ENCODE data around the gene LCN10. TPM values are rescaled to one million over a fixed set of nuclear protein-coding genes. Genes with fewer than 3 reads are reported as not detected.
"Not testable (repeated sequence)": the region's sequence is repeated elsewhere in the genome, so short reads cannot be mapped to it uniquely, and the experiment has no call there.

LCN10 gene
- polyA plus RNA-seq, 4 donors, result 0.56 to 1.5 (median 1.2) TPM

DNA sequence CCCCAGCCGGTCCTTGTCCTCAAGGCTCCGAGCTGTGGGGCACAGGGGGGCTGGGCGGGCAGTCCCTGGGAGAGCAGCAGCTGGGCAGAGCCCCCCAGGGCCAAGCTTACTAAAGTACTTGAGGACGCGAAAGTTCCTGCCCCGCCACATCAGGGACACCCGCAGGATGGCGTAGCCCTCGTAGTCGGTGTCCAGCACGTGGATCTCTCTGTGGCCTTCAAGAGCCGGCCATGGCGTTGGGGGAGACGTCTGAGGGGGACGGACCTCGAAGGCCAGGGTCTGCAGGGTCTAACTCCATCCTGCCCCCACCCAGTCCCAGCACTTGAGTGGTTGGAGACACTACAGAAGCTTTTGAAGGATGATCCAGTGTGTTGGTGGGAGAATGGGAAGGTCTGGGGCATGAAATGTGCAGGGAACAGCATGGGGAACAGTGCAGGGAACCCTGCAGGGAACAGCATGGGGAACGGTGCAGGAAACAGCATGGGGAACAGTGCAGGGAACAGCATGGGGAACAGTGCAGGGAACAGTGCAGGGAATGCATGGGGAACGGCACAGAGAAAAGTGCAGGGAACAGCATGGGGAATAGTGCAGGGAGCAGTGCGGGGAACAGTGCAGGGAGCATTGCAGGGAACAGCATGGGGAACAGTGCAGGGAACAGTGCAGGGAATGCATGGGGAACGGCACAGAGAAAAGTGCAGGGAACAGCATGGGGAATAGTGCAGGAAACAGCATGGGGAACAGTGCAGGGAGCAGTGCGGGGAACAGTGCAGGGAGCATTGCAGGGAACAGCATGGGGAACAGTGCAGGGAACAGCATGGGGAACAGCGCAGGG, 12.8 kb upstream of the LCN10 start:
- not testable (repeated sequence) for DNase-seq (ENCODE audit: low read depth in 4 of 4, low spot score in 3 of 4)

DNA sequence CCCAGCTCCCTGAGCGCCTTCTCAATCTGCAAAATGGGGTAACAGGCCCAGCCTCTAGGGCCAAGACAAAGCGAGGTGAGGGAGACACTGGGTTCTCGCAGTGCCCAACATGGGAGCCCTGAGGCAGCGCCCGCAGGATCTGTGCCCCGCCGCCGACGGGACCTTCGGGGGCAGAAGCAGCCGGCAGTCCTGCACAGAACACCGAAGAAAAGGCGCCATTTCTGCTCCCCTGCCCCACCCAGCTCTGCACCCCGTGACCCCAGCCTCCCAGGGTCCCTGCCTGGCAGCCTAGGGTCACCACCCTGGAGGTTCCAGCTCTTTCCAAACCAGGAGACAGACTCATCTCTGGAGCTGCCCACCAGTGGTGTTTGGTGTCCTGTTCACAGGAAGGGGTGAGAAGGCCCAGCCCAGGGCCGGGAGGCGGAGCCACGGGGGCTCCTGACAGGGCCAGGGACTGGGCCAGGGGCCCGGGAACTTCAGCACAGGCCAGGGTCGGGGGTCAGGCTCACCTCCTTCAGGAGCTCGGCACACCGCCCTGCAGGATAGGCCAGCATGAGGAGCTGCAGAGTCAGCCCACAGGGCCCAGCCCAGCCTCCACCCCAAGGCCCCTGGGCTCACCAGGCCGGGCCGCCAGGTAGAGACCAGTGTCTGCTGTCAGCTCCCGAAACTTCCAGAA, 12.0 kb upstream of the LCN10 start:
- no peak for DNase-seq (ENCODE audit: low read depth in 4 of 4, low spot score in 3 of 4)

DNA sequence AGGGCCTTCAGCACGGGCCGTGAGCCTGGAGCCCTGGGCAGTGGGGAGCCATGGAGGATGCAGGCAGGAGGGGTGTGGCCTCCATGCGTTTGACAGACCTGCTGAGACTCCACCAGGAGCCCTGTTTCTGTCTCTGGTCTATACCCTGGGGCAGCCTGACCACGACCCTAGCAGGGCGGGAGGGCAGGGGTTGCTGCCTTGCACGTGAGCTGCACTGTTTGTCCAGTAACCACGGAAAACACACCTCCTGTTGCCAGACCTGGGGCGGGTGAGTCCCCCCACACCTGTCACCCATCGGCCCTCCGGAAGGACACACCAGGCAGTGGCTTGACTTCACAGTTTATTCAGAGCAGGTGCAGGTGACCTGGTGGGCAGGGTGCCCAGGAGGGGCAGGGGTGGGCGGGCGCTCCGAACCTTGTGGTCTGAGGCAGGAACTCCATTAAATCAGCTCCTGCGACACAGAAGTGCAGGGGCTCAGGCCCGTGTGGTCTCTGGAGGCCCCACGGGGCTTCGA, 11.4 kb upstream of the LCN10 start:
- DNase-seq (ENCODE audit: low read depth in 4 of 4, low spot score in 3 of 4), result no peak

DNA sequence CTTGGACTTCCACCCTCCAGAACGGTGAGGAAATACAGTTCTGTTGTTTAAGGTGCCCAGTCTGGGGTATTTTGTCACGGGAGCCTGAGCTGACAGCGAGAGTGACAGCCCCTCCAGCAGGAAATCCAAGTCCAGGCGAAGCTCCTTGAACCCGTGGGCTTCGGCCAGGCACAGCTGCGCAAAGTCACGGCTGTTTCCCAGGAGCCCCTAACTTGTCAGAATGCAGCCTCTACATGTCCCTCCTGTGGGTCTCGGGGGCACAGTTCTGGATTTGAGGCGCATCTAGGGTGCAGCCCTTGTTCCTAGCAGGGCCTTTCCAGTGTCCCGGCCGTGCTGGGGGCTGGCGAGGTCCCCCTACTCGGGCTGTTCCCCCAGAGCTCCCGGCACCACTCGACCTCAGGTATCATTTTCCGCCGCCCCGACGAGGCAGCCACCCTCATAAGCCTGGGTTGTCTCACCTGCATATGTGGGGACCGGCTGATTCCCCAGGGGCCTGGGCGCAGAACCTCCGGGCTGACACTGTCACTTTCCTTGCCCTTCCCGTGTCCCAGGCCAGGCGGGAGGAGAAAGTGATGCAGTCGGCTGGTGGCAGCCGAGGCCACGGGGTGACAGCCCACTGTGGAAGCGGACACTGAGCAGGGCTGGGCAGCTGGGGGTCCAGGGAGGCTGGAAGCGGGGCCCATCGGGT, 10.8 kb upstream of the LCN10 start:
- DNase-seq (ENCODE audit: low read depth in 4 of 4, low spot score in 3 of 4), result no peak

DNA sequence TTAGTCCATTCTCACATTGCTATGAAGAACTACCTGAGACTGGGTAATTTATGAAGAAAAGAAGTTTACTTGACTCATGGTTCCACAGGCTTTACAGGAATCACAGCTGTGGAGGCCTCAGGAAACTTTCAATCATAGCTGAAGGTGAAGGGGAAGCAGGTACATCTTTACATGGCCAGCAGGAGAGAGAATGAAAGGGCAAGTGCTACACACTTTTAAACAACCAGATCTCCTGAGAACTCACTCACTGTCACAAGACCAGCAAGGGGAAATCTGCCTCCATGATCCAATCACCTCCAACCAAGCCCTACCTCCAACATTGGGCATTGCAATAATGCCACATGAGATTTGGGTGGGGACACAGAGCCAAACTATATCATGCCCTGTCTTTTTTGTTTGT, 9.1 kb upstream of the LCN10 start:
- DNase-seq (ENCODE audit: low read depth in 4 of 4, low spot score in 3 of 4), result no peak

DNA sequence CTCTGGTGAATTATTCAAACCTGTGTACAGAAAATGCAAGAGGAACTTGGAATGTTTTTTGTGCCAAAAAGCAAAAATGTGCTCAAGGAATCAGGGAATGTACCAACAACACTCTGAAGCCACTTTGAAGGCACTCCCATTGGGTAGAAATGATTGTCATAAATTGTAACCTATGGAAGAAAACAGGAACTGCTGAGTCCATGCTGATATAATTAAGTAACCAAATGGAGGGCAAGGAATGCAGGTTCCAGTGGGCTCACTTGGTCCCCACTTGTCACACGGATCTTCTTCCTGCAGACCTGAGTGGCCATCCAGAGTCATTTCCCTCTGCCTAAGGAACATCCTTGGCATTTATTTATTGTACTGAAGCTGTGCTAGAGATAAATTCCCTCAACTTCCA, 8.5 kb upstream of the LCN10 start:
- no peak for DNase-seq (ENCODE audit: low read depth in 4 of 4, low spot score in 3 of 4)

DNA sequence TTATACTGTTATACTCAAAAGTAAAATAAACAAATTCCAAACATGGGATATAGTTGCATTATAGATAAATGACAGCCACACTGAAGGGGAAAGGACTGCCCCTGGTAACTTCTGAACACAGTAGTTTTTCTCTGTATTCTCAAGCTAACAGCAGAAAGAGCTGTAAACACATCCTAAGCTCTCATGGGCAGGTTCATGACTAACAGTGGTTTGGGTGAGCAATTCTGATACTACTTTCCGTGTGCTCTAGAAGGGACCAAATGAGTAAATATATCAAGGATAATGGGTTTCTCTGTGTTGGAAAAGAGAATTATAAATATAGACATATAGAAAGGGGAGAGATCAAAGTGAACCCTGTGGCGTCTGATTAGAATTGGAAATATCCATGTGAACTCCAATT, 7.8 kb upstream of the LCN10 start:
- no peak for DNase-seq (ENCODE audit: low read depth in 4 of 4, low spot score in 3 of 4)

DNA sequence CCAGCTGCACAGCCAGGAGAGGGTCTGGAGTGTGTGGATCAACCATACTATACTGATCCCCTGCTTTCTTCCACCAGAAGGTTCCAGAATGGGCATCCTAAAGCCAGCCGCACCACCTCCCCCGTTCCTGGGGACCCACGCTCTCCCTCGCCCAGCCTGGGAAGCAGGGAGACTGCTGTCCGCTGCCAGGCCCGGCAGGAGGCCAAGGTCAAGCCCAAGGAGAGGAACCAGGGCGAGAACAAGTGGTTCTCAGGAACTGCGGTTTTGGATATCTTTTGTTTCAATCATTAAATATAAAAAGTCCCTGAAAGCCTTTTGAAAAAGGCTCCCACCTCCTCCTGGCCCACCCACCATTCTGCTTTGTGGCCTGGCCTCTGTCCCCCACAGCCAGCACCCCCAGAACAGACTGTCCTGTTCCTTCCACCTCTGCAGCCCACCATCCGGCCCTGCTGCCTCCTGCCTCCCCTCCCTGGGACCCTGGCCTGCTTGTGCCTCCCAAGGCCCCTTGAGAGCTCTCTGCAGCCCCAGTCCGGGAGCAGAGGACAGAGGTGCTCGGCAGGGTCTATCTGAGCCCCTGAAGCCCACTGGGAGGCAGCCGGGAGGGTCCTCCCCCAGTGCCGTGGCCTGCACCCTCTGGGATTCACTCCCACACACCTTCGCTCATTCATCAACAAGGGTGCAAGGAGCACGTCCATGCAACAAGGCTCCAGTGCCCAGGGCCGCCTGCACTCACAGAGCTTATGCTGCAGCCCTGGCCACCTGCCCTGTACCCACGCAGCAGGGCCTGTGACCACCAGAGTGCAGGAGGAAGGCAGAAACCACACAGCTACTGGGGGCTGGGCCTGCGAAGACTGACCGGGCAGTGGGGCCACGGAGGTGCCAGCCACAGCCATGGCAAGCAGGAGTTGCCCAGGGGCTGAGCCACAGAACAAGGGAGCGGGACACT, 6.2 kb upstream of the LCN10 start:
- no peak for DNase-seq (ENCODE audit: low read depth in 4 of 4, low spot score in 3 of 4)

DNA sequence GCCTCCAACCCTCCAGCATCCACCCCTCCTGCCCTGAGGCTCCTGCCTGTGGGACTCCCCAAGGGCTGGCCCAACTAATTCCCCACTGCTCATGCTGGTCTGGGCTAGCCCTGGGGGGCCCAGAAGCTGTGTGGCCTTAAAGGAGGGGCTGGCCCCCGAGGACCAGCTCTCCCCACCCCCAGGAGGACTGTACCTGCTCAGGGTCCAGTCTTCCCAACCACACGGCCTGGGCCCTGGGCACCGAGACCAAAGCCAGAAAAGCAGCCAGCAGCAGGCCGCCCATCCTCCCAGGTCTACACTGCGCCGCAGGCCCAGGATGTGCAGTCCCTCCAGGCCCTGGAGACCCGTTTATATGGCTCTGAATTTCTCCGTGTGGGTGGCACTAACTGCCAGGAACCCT, 5.5 kb upstream of the LCN10 start, which contains the start of gene LCN6:
LCN6 (minus strand) TSS at position 325 of the 400 bp plus-strand sequence; CDS start at position 283, 42 bp downstream.
- no peak for DNase-seq (ENCODE audit: low read depth in 4 of 4, low spot score in 3 of 4)

DNA sequence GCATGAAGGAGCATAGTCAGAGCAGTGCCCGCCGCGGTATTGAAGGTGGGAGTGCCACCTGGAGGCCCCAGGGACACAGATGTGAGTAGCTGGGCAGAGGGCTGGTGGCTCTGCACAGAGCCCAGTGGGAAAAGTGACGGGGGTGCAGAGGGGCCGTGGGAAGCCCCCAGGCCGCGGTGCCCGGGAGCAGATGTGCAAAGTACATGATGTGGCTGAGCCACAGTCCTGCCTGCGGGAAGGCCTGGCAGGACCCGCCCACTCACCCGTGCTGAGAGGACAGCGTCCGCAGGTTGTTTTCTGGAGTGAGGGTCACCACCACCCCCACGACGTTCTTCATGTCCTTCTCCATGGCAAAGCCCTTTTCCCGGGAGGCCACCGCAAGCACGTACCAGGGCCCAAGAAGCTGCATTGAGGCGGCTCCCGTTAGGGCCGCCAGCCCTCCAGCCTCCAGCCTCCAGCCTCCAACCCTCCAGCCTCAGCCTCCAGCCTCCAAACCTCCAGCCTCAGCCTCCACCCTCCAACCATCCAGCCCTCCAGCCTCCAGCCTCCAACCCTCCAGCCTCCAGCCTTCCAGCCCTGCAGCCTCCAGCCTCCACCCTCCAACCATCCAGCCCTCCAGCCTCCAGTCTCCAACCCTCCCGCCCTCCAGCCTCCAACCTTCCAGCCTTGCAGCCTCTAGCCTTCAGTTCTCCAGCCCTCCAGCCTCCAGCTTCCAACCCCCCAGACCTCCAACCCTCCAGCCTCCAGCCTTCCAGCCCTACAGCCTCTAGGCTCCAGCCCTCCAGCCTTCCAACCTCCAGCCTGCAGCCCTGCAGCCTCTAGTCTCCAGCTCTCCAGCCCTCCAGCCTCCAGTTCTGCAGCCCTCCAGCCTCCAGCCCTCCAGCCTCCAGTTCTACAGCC, 4.7 kb upstream of the LCN10 start:
- no peak for DNase-seq (ENCODE audit: low read depth in 4 of 4, low spot score in 3 of 4)

DNA sequence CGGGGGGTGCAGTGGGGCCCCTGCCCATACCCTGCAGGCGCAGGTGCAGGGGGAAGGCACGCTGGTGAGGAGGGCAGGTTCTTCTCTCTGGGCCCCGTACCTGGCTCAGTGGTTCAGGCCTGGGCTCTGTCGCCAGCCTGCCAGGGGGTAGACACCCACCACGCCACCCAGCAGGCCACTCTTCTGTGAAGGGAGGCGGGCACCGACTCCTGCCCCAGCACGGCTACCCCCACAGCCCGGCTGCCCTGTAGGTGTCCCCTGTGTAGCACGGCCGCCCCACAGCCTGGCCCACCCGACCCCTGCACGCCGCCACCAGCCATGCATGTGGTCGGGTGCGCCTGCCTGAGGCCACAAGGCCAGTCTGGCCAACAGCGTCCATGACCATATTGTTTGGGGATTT, 3.9 kb upstream of the LCN10 start:
- DNase-seq (ENCODE audit: low read depth in 4 of 4, low spot score in 3 of 4), result no peak

DNA sequence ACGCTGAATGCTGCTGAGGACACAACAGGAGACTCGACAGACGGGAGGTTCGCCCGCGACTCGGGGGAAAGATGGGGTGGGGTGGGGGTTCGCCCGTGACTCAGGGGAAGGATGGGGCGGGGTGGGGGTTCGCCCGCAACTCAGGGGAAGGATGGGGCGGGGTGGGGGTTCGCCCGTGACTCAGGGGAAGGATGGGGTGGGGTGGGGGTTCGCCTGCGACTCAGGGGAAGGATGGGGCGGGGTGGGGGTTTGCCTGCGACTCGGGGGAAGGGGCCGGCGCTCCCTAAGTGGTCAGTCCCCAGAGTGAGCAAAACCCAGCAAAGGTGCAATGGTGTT, 3.4 kb upstream of the LCN10 start:
- DNase-seq (ENCODE audit: low read depth in 4 of 4, low spot score in 3 of 4), result no peak

DNA sequence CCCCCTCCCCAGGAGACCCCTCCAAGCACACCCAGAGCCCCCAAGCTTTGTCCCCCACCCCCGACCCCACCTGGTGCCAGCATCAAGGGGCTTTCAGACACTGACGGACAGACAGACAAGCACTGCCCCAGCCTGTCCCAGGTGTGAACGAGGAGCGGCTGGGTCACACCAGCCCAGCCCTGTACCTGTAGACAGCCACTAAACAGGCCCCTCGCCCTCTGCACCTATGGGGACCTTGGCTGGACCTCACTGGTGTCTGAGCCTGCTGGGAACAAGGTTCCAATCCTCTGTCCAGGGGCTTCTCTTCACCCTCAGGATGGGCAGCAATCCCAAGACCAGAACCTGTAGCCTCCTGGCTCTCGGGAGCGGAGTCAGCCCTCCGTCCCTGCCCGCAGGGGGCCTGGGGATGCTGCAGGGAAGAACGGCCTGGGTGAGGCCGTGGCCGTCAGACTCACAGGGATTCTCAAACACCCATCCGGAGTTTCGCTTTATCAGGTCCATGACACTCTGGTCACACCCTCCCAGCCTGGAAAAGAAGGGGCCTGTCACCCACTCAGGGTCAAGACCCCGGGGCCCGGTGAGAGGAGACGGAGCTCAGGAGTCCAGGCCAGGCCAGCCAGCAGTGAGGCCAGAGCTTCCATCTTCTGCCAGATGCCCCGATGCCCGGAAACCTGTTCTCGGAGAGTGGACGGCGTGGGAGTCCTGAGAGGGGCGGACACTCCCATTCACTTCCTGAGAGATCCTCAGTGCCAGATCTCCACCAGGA, 2.8 kb upstream of the LCN10 start:
- no peak for DNase-seq (ENCODE audit: low read depth in 4 of 4, low spot score in 3 of 4)

DNA sequence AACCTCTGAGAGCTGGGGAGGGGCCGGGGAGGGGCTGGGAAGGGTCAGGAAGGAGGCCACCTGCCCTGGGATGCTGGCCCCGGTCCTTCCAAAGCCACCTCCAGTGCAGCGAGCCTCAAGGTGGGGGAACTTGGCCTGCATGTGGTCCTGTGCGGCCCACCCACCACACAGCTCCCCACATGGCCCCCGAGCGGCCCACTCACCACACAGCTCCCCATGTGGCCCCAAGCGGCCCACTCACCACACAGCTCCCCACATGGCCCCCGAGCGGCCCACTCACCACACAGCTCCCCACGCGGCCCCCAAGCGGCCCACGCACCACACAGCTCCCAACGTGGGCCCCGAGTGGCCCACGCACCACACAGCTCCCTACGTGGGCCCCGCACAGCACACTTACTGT, 2.0 kb upstream of the LCN10 start:
- DNase-seq (ENCODE audit: low read depth in 4 of 4, low spot score in 3 of 4), result no peak

DNA sequence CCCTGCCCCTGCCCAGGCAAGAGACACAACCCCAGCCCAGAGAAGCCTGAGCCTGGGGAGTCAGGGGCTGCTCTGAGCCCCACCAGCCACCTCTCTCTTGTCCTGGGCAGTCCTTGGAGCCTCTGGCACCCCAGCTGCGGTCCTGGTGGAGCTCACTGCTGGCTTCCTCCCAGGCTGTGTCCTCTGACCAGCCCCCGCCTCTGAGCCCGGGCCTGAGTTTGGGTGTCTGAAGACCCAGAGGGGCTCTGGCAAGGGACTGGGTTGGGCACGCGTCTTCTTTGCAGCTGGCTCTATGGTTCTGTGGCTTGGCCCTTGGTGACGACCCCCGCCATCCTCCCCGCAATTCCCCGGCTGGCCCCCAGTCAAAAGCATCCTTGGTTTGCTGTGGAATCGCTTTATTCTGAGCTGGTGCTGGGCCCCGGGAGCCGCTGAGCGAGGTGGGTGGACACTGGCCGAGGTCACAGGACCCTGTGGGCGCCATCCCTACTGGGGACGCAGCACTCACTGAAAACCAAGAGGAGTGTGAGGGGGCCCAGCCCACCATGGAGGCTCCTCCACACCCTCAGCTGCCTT, 985 bp upstream of the LCN10 start:
- no peak for DNase-seq (ENCODE audit: low read depth in 4 of 4, low spot score in 3 of 4)

DNA sequence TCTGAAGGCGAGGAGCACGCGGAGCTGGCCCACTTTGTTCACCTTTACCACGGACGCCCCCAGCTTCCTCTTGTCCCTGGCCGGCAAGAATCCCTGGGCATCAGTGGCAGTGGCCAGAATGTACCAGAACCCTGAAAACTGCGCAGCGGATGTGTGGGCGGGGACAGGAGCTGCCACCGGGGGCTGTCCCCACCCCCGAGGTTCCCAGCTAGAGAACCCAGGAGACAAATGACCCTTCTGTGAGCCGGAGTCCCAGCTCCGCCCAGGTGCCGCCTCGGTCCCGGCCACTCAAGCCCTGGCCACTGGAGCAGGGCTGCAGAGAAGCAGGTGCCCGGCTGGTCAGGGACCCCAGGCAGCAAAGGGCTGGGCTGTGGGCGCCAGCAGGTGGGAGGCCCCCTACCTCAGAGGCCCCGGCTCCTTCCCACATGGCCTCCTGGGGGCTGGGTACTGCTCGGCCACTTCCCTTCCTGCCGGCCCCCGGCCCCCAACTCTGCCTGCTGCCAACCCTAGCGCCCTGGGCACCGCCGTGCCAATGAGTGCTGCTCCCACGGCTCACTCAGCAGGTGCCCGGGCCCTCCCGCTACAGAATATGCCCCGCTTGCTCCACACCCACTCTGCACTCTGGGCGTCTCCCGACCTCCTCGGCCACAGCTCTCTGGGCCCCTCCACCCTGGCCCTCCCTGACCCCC, 713 bp downstream of the LCN10 start:
- DNase-seq (ENCODE audit: low read depth in 4 of 4, low spot score in 3 of 4), result no peak

DNA sequence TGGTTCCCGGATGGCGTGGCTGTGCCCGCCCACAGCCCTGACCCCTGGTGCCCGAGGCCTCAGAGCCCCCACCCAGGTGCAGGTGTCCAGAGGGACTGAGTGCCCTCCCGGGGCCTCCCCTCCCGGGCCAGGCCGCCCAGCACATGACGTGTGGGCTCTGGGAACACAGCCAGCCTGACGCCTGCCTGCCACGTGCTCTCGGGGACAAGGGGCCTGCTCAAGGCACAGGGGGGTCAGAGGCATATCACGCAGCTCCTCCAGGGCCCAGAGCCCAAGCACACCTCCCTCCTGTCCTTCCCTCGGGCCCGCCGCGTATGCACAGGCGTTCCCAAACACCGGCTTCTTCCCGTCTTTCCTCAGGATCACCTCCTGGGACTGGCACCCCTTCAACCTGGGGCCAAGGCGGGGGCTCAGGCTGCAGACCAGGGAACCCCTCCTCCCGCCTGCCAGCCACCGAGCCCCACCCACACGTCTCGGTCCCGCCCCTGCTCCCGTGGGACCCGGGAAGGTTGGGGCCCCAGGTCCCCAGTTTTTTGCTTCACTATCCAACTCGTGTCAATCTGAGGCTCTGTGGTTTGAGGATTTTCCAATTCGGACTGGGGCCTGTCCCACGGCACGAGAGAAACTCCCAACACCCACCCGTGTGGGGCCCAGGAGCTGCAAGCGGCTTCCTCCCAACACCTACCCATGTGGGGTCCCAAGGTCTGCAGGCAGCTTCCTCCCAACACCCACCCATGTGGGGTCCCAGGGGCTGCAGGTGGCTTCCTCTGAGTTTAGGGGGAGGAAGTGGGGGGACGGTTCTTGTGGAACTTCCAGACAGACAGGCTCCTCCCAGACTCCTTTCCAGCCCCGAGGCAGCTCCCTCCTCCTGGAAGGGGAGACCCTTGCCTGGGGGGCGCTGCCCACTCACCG, 1.5 kb downstream of the LCN10 start:
- DNase-seq (ENCODE audit: low read depth in 4 of 4, low spot score in 3 of 4), result no peak
